Left colon (tissue), 2 donors: Measurements from ENCODE around the gene NAT14. TPM values are rescaled to one million over a fixed set of nuclear protein-coding genes. Genes with fewer than 3 reads are reported as not detected.

Source experiments
- ATAC-seq: fragments of 200-7000 bp; cut with Tn5 transposase; one replicate; pipeline ENCODE4 v1.9.1; 2020; ENCODE audit warnings: mild to moderate bottlenecking, moderate library complexity
- DNase-seq, 2 donors: peaks; one replicate each; pipeline ENCODE4 v3.0.0-alpha.2; 2020
- intact Hi-C, 2 donors: fragments of 100-400 bp; cut with DNase I in 1 of 2; cut with micrococcal nuclease in 1 of 2; formaldehyde crosslinking; loops; one replicate each; pipeline versions ENCODE4 v1.11.2 to v1.14.0; 2022; cut with DNase I, micrococcal nuclease
- total RNA-seq, 2 donors: library from RNA; stranded (reverse); fragmentation: NEBNext Ultra II Directional; extraction: Animal tissue kit (Norgen Biotek cat#: 25700); gene quantifications; one replicate each; pipeline ENCODE4 v1.2.1, GENCODE V29; 2021
- donor health status: DM: no; HTN: no; CAD: no.
- donor health status: DM: yes; HTN: yes; CAD: no.

NAT14 gene
- total RNA-seq, 2 donors from 2014 or later: 4.0 to 4.8 TPM

- DNase-seq: no peak
- intact Hi-C loops: loop anchor here in 1 of 2 donors (5.0 kb wide), 1 partner anchor 42 kb away; no protein-coding TSS in a partner anchor
- ATAC-seq: no peak
Observed at GRCh38 chr19:55465460-55466240, 19.3 kb upstream of the NAT14 start.

GRCh38 chr19:55466241-55466614, 18.8 kb upstream of the NAT14 start:
- ATAC-seq (no peak), DNase-seq (no peak)
- intact Hi-C loops: loop anchor here in 1 of 2 donors (5.0 kb wide), 1 partner anchor 41 kb away; no protein-coding TSS in a partner anchor

GRCh38 chr19:55467236-55468053, 17.5 kb upstream of the NAT14 start:
- ATAC-seq: peak; percentile 80

GRCh38 chr19:55468054-55468393, 17.0 kb upstream of the NAT14 start:
- intact Hi-C loops: loop anchor here in 1 of 2 donors (5.0 kb wide), 1 partner anchor 39 kb away; no protein-coding TSS in a partner anchor
- DNase-seq: no peak
- no peak for ATAC-seq

More at GRCh38 chr19:55467236-55468053, 17.5 kb upstream of the NAT14 start:
- intact Hi-C loops: loop anchor here in 1 of 2 donors (5.0 kb wide), 1 partner anchor 40 kb away; no protein-coding TSS in a partner anchor
- peak in 1 of 2 donors; percentile 72 for DNase-seq

DNA sequence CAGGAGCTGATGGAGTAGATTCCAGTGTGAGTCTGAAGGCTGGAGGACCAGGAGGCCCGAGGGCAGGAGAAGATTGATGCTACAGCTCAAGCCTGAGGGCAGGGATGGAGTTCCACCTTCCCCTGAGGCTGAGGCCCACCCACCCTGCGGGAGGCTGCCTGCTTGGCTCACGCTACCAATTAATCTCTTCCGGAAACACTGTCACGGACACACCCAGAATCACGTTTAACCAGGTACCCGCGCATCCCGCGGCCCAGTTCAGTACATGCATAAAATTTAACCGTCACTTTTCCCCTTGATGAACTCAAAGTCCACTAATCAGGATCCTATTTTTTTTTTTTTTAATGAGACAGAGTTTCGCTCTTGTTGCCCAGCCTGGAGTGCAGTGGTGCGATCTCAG, 13.7 kb upstream of the NAT14 start:
- intact Hi-C loops: no loop called here
- ATAC-seq: no peak

DNA sequence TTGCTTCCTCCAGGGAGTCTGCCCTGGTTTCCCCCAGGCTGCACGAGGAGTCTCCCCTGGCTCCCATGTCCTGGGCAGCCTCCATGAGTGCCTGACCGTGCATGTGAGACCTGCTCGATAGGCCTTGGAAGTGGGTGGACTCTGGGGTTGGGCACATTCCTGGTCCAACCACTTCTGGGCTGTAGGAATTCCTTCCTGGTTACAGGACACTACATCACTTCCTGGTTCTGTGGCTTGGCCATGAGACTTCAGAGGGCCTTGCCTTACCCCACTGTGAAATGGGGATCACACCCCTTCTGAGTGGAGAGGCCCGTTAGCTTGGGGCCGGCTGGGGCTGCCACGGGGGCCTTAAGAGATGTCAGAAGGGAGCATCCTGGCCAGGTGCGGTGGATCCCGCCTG, 12.5 kb upstream of the NAT14 start:
- intact Hi-C loops: no loop called here
- ATAC-seq (no peak), DNase-seq (no peak)

More for the DNA sequence above, 13.7 kb upstream of the NAT14 start:
- DNase-seq: no peak

DNA sequence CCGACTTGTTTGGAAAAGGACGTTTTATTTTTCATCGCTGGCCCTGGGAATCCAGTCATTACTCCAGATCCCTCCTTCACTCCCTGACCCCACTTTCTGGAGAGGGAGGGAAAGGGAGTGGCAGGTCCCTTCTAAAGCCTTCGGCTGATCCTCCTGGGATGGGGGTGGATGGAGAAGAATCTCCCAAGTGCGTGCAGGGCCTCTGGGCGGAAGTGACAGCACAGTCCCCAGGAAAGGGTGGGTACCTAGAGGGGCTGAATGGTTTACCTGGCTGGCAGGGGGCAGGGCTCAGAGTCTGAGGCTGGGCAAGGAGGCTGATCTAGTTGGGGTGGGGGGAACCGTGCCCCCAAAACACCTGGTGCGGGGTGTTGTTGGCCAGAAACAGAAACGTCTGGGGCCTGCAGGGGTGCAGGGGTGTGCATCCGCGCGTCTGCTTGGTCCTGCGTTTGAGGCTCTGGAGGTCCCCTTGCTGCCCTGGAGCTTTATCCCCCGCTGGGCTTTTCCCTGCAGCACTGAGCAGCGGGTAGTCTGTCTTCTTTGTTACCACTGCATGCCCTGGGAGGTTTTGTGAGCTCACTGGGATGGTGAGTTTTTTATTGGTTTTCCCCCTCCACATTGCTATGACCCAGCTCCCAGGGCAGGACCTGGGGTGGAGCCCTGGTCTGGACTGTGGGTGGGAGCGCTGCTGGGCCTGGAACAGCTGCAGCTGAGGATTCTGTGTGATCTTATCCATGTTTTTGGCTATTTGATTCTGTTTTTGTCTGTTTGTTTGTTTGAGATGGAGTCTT, 11.6 kb upstream of the NAT14 start:
- DNase-seq: no peak
- ATAC-seq: no peak
- intact Hi-C loops: no loop called here

GRCh38 chr19:55474269-55475265, 10.4 kb upstream of the NAT14 start:
- intact Hi-C loops: no loop called here
- ATAC-seq: no peak
- no peak for DNase-seq

DNA sequence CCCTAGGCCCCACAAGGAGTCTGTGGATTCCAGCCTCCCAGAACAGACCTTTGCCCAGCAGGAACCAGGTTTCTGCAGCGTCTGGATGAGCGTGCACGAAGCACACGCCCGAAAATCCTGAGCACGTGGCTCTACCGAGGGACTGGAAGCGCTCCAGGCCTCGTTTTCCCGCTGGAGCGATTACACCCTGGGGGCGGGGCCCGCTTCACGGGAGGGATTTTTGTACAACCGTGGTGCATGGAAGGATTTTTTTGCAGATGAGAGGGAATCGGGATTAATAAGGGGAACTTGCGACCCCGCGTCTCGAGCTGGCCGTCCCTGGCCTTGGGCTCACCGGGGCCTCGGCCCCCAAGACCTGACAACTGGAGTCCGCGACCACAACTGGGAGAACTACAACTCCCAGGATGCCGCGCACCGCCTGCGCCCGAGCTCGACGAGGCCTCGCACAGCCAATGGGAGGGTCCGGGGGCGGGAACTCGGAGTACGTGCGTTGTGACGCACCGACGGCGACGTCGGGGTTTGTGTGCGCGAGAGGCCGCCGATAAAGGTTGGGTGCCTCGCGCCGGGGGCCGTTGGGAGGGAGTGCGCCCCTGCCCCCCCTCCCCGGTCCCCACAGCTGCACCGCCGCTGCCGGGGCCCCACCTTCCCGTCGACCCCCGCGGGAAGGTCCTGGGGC, 8.8 kb upstream of the NAT14 start, which contains the start of gene ZNF628:
Gene ZNF628, plus strand, starts transcription at position 518 of the 676 bp plus-strand sequence. CDS start 3,294 bp downstream, outside the sequence.
- DNase-seq (peak; percentile 99), ATAC-seq (peak; percentile 94)
- intact Hi-C loops: no loop called here

- no peak for DNase-seq
- no peak for ATAC-seq
- intact Hi-C loops: no loop called here
Observed at GRCh38 chr19:55477905-55478304, 7.1 kb upstream of the NAT14 start.

GRCh38 chr19:55478364-55478763, 6.6 kb upstream of the NAT14 start:
- intact Hi-C loops: no loop called here
- DNase-seq (no peak), ATAC-seq (no peak)

- ATAC-seq (no peak), DNase-seq (no peak)
- intact Hi-C loops: no loop called here
Observed at GRCh38 chr19:55479045-55479444, 5.9 kb upstream of the NAT14 start.

DNA sequence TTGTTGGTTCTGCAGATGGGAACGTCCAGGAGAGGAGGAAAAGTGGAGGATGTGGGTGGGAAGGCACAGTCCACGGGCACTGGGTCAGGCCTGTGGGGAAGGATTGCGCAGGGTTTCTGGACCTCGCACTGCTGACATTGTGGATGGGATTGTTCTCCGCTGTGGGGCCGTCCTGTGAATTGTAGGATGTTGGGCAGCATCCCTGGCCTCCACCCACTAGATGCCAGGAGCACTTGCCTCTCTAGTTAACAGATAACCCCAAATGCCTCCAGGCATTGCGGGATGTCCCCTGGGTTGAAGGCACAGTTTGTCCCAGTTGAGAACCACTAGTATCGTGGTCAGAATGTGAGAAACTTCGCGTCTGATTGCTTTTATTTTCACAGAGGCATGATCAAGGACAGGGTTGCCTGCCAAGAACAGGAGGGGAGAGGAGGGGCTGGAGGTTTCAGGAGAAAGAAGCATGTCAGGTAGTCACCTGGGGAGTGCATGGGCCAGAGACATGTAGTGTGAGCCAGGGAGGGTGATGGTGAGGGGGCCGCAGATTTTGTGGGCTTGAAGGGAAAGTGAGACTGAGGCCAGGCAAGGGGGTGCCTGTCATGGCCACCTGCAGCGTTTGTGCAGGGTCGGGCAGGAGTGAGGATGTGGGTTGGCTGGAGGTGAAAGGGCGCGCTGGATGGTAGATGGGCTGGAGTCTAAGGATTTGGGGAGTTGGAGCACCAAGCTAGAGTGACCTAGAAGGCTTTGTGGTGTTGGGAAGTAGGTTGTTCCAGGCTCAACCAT, 5.3 kb upstream of the NAT14 start:
- ATAC-seq (no peak), DNase-seq (no peak)
- intact Hi-C loops: no loop called here

- intact Hi-C loops: no loop called here
- no peak for ATAC-seq
- DNase-seq: peak in 1 of 2 donors; percentile 26
Observed at GRCh38 chr19:55481148-55481793, 3.7 kb upstream of the NAT14 start.

- intact Hi-C loops: no loop called here
- no peak for ATAC-seq
Observed at GRCh38 chr19:55481794-55482155, 3.2 kb upstream of the NAT14 start.

More at GRCh38 chr19:55481794-55482155, 3.2 kb upstream of the NAT14 start:
- no peak for DNase-seq
